GM10266 (cell line): ENCODE results near the gene TEX53.

Experiments
- DNase-seq: peaks from one replicate; pipeline ENCODE4 v3.0.0; 2012; ENCODE audit errors: extremely low spot score
- TF ChIP-seq, protein P1 (sequence below): IDR thresholded peaks from 2 replicates; pipeline ENCODE4 v1.5.1; 2012; ENCODE audit warnings: mild to moderate bottlenecking, low read depth; ENCODE audit not compliant: control insufficient read depth, insufficient read depth; ENCODE audit errors: missing control alignments

TEX53 gene

DNA sequence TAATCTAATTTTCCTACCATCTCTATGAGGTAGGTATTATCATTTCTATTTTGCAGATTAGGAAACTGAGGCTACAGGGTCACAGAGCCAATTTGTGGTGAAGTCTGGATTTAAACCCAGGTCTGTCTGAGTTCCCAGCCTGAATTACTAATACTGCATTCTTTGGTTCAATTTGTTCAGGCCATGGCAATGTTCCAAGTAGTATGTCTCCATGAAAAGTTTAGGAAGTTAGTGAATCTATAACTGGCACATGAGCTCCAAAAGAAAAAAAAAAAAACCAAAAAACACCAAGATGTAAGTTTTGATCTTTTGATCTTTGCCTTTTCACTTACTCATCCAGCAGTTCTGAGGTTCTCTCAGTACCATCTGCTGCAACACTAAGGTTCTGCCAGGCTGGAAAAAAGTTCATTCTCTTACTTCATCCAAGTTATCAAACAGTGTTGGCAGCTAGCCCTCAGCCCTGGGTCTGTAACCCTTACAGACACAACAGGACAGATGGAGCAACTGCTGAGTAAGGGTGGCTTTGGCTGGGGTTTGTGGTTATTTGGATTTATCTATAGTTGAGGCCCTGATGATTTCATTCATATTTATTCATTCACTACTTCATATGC is 50.9 kb downstream of the TEX53 start:
- TF ChIP-seq, protein P1, sequence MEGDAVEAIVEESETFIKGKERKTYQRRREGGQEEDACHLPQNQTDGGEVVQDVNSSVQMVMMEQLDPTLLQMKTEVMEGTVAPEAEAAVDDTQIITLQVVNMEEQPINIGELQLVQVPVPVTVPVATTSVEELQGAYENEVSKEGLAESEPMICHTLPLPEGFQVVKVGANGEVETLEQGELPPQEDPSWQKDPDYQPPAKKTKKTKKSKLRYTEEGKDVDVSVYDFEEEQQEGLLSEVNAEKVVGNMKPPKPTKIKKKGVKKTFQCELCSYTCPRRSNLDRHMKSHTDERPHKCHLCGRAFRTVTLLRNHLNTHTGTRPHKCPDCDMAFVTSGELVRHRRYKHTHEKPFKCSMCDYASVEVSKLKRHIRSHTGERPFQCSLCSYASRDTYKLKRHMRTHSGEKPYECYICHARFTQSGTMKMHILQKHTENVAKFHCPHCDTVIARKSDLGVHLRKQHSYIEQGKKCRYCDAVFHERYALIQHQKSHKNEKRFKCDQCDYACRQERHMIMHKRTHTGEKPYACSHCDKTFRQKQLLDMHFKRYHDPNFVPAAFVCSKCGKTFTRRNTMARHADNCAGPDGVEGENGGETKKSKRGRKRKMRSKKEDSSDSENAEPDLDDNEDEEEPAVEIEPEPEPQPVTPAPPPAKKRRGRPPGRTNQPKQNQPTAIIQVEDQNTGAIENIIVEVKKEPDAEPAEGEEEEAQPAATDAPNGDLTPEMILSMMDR = no peak

More for the DNA sequence above, 50.9 kb downstream of the TEX53 start:
- no peak for DNase-seq
